GM23248 (cell line): Measurements from ENCODE around the gene SLC45A2. TPM values are rescaled to one million over a fixed set of nuclear protein-coding genes. Genes with fewer than 3 reads are reported as not detected.
"Not testable (repeated sequence)": the region's sequence is repeated elsewhere in the genome, so short reads cannot be mapped to it uniquely, and the experiment has no call there.

ENCODE experiments used
- DNase-seq: peaks from one replicate; pipeline ENCODE4 v3.0.0-alpha.2; 2015
- H2AFZ ChIP-seq: fragments of 200-600 bp; sonication (generic); 2 replicates; pipeline ENCODE4 v1.6.1; 2016; ENCODE audit warnings: antibody characterized with exemption
- H3F3A ChIP-seq: fragments of 200-600 bp; sonication (generic); 2 replicates; pipeline ENCODE4 v1.6.1; 2016; ENCODE audit warnings: mild to moderate bottlenecking, antibody characterized with exemption, mixed run types; ENCODE audit not compliant: insufficient read depth
- H3K27ac ChIP-seq: fragments of 200-600 bp; sonication (generic); 2 replicates; pipeline ENCODE4 v1.5.1; 2016; ENCODE audit warnings: mild to moderate bottlenecking
- H3K27me3 ChIP-seq: fragments of 200-600 bp; sonication (generic); replicated peaks from 2 replicates; pipeline ENCODE4 v1.6.1; 2016; ENCODE audit warnings: mild to moderate bottlenecking; ENCODE audit not compliant: insufficient read depth
- H3K36me3 ChIP-seq: fragments of 200-600 bp; sonication (generic); 2 replicates; pipeline ENCODE4 v1.6.1; 2016; ENCODE audit warnings: low read depth, mild to moderate bottlenecking
- H3K4me1 ChIP-seq: fragments of 200-600 bp; sonication (generic); 2 replicates; pipeline ENCODE4 v1.6.1; 2016; ENCODE audit warnings: mild to moderate bottlenecking; ENCODE audit not compliant: insufficient read depth
- H3K4me2 ChIP-seq: fragments of 200-600 bp; sonication (generic); one replicate; pipeline ENCODE4 v1.6.1; 2016; ENCODE audit warnings: mild to moderate bottlenecking; ENCODE audit not compliant: unreplicated experiment
- H3K4me3 ChIP-seq: fragments of 200-600 bp; sonication (generic); 2 replicates; pipeline ENCODE4 v1.5.1; 2016; ENCODE audit warnings: mild to moderate bottlenecking
- H3K79me2 ChIP-seq: fragments of 200-600 bp; sonication (generic); 2 replicates; pipeline ENCODE4 v1.6.1; 2016; ENCODE audit warnings: mild to moderate bottlenecking; ENCODE audit not compliant: insufficient read depth
- H3K9ac ChIP-seq: fragments of 200-600 bp; sonication (generic); 2 replicates; pipeline ENCODE4 v1.6.1; 2016; ENCODE audit warnings: mild to moderate bottlenecking
- H3K9me2 ChIP-seq: fragments of 200-600 bp; sonication (generic); 2 replicates; pipeline ENCODE4 v1.6.1; 2016; ENCODE audit warnings: mixed run types, mild to moderate bottlenecking, moderate library complexity; ENCODE audit not compliant: insufficient read depth
- H3K9me3 ChIP-seq: fragments of 200-600 bp; sonication (generic); one replicate; pipeline ENCODE4 v1.6.1; 2017; ENCODE audit warnings: low read depth
- H4K20me1 ChIP-seq: fragments of 200-600 bp; sonication (generic); 2 replicates; pipeline ENCODE4 v1.6.0; 2016; ENCODE audit not compliant: insufficient read depth
- EZH2 ChIP-seq: fragments of 200-600 bp; sonication (generic); IDR thresholded peaks from 2 replicates; pipeline ENCODE4 v1.6.1; 2018; ENCODE audit warnings: antibody characterized with exemption, mild to moderate bottlenecking; ENCODE audit not compliant: insufficient read depth, poor library complexity, severe bottlenecking
- EZH2phosphoT487 ChIP-seq: fragments of 200-600 bp; sonication (generic); IDR thresholded peaks from 2 replicates; pipeline ENCODE4 v1.6.1; 2018; ENCODE audit warnings: antibody characterized with exemption, moderate library complexity, mild to moderate bottlenecking, low read depth; ENCODE audit not compliant: insufficient read depth
- WGBS, 2 experiments: methylation state at CpG; one replicate each; pipeline ENCODE4 v1.1.6; 2015 to 2017; ENCODE audit warnings: low lambda C conversion rate in 2 of 2, low coverage in 1 of 2; ENCODE audit errors: missing lambda C conversion rate in 2 of 2; 5-methylcytosine and 5-hydroxymethylcytosine counted together
- in situ Hi-C: fragments of 300-500 bp; cut with MboI; formaldehyde crosslinking; loops from 2 replicates; pipeline ENCODE4 v1.15.0; 2020
- polyA plus RNA-seq: library from polyadenylated mRNA; unstranded; fragments of >200 nt; fragmentation: Nextera tagmentation; extraction: Ambion mirVana; gene quantifications from 2 replicates; pipeline ENCODE4 v1.2.1, GENCODE V29; 2016
- total RNA-seq: library from RNA; depleted of rRNA; stranded (reverse); fragments of >200 nt; shearing (Covaris generic); gene quantifications from 2 replicates; pipeline ENCODE4 v1.2.3, GENCODE V29; 2014

The SLC45A2 gene
- total and polyA plus RNA-seq, 2 experiments from 2014 or later: not detected

DNA sequence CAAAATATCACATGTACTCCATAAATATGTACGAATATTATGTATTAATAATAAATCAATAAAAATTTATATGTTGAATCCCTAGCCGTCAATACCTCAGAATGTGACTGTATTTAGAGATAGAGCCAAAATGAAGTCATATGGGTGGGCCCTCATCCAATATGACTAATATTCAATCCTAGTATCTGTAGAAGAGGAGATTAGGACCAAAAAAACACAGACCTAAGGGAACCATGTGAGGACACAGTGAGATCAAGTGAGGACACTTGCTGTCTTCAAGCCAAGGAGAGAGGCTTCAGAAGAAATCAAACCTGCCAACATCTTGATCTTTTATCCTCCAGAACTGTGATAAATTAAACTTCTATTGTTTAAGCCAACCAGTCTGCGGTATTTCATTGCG, 27.0 kb upstream of the SLC45A2 start:
- Histone ChIP-seq H2AFZ (no peak overlapping the region), H3F3A (peaks cover 32% of the 10 kb centered on the region), H3K9ac (no peak overlapping the region), H3K9me2 (no peaks in the 10 kb centered on the region), H3K27ac (no peak overlapping the region), H4K20me1 (no peaks in the 10 kb centered on the region), H3K9me3 (no peaks in the 10 kb centered on the region), H3K4me2 (no peak overlapping the region), H3K4me3 (no peak overlapping the region), H3K27me3 (no peaks in the 10 kb centered on the region), H3K36me3 (no peaks in the 10 kb centered on the region), H3K79me2 (peaks cover 6% of the 10 kb centered on the region), H3K4me1 (peaks cover 16% of the 10 kb centered on the region)
- in situ Hi-C loops: loop anchor here (25.0 kb wide), 1 partner anchor 876 kb away; no protein-coding TSS in a partner anchor
- WGBS, 2 experiments: 39 to 45% methylated on average over 4 of the region's 4 CpGs
- no peak for TF ChIP-seq EZH2
- TF ChIP-seq EZH2phosphoT487: no peak
- DNase-seq: peak; percentile 60

DNA sequence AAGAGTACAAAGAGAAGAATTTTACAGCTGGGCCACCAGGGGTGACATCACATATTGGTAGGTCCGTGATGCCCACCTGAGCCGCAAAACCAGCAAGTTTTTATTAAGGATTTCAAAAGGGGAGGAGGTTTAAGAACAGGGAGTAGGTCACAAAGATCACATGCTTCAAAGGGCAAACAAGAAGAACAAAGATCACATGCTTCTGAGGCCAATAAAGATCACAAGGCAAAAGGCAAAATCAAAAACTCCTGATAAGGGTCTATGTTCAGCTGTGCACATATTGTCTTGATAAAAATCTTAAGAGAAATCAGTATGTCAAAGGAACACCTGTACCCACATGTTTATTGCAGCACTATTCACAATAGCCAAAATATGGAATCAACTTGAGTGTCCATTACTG, 25.7 kb upstream of the SLC45A2 start:
- not testable (repeated sequence) for H3K9ac ChIP-seq, H2AFZ ChIP-seq, H3K36me3 ChIP-seq, H3K9me2 ChIP-seq, DNase-seq, H3K9me3 ChIP-seq, H3K4me2 ChIP-seq, H4K20me1 ChIP-seq, H3K4me3 ChIP-seq, H3K27me3 ChIP-seq, H3K27ac ChIP-seq
- peaks cover 20% of the 10 kb centered on the region for H3K4me1 ChIP-seq
- peaks cover 33% of the 10 kb centered on the region for H3F3A ChIP-seq
- in situ Hi-C loops: loop anchor here (25.0 kb wide), 1 partner anchor 877 kb away; no protein-coding TSS in a partner anchor
- H3K79me2 ChIP-seq: peaks cover 20% of the 10 kb centered on the region
- 64 to 71% methylated on average over 2 of the region's 2 CpGs for WGBS, 2 experiments

GRCh38 chr5:34009610-34010009, 25.1 kb upstream of the SLC45A2 start:
- in situ Hi-C loops: loop anchor here (10.0 to 25.0 kb wide), 2 partner anchors 455 to 878 kb away; no protein-coding TSS in a partner anchor
- H3K27ac ChIP-seq: no peak overlapping the region
- 87 to 91% methylated on average over 1 of the region's 1 CpG for WGBS, 2 experiments

GRCh38 chr5:34008802-34009201, 24.3 kb upstream of the SLC45A2 start:
- TF ChIP-seq EZH2 (no peak), EZH2phosphoT487 (no peak)
- Histone ChIP-seq H3K9me3 (no peaks in the 10 kb centered on the region), H3K4me3 (peak overlapping the region; percentile 83), H4K20me1 (no peaks in the 10 kb centered on the region), H3K4me1 (peaks cover 20% of the 10 kb centered on the region), H3K9me2 (no peaks in the 10 kb centered on the region), H3K27me3 (no peaks in the 10 kb centered on the region), H2AFZ (peak overlapping the region; percentile 97), H3F3A (peaks cover 33% of the 10 kb centered on the region), H3K79me2 (peaks cover 21% of the 10 kb centered on the region), H3K36me3 (peaks cover 3% of the 10 kb centered on the region; the same call in 1 of the 2 replicates), H3K4me2 (peak overlapping the region; percentile 96), H3K27ac (peak overlapping the region; percentile 80), H3K9ac (peak overlapping the region; percentile 83)
- in situ Hi-C loops: loop anchor here (10.0 to 25.0 kb wide), 2 partner anchors 456 to 878 kb away; no protein-coding TSS in a partner anchor
- DNase-seq: no peak
- 9 to 12% methylated on average over 1 of the region's 1 CpG for WGBS, 2 experiments

More at GRCh38 chr5:34009610-34010009, 25.1 kb upstream of the SLC45A2 start:
- H3K4me2 ChIP-seq: peak overlapping the region; percentile 14
- DNase-seq: peak; percentile 31
- no peaks in the 10 kb centered on the region for H3K9me3 ChIP-seq
- peaks cover 20% of the 10 kb centered on the region for H3K4me1 ChIP-seq
- no peaks in the 10 kb centered on the region for H4K20me1 ChIP-seq
- no peaks in the 10 kb centered on the region for H3K9me2 ChIP-seq
- H3K79me2 ChIP-seq: peaks cover 20% of the 10 kb centered on the region
- no peaks in the 10 kb centered on the region for H3K27me3 ChIP-seq
- H2AFZ ChIP-seq: no peak overlapping the region
- H3K9ac ChIP-seq: no peak overlapping the region
- TF ChIP-seq EZH2phosphoT487: no peak
- TF ChIP-seq EZH2: no peak
- H3F3A ChIP-seq: peaks cover 33% of the 10 kb centered on the region
- H3K4me3 ChIP-seq: no peak overlapping the region
- H3K36me3 ChIP-seq: no peaks in the 10 kb centered on the region
